Peyer's patch (tissue), 4 donors: ENCODE results near the gene KIAA0319L.

Source experiments
- POLR2A ChIP-seq, 2 donors: fragments of 450-650 bp; IDR thresholded peaks; one replicate each; pipeline ENCODE4 v1.5.1; 2017; ENCODE audit warnings: antibody characterized with exemption in 2 of 2, mild to moderate bottlenecking in 2 of 2, moderate library complexity in 2 of 2
- TF ChIP-seq, protein P1 (sequence below), 6 experiments: fragments of 450-650 bp in 4 of 6; fragments of 200-600 bp in 2 of 6; sonication (generic) in 1 of 6; IDR thresholded peaks; one replicate each; pipeline ENCODE4 v1.5.1; 2017 to 2019; ENCODE audit warnings: antibody characterized with exemption in 6 of 6, mild to moderate bottlenecking in 3 of 6, moderate library complexity in 1 of 6

DNA sequence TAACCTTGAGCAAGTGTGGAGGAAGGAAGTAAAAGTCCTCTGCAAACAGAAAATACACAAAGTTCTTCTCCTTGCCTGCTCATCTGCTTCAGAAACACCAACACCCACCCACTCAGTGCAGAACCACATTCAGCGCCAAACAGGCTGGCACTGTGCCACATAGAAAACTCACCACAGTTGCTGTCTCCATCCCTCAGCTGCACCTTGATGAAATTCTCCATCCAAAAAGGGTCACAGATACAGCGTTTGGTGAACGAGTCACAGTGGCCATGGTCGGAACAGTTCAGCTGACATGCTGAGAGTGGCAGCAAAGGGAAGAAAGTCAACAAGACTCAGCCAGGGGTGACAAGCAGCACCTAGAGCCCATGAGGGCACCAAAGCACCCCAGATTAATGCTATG lies 114.5 kb downstream of the KIAA0319L start:
- TF ChIP-seq, protein P1, sequence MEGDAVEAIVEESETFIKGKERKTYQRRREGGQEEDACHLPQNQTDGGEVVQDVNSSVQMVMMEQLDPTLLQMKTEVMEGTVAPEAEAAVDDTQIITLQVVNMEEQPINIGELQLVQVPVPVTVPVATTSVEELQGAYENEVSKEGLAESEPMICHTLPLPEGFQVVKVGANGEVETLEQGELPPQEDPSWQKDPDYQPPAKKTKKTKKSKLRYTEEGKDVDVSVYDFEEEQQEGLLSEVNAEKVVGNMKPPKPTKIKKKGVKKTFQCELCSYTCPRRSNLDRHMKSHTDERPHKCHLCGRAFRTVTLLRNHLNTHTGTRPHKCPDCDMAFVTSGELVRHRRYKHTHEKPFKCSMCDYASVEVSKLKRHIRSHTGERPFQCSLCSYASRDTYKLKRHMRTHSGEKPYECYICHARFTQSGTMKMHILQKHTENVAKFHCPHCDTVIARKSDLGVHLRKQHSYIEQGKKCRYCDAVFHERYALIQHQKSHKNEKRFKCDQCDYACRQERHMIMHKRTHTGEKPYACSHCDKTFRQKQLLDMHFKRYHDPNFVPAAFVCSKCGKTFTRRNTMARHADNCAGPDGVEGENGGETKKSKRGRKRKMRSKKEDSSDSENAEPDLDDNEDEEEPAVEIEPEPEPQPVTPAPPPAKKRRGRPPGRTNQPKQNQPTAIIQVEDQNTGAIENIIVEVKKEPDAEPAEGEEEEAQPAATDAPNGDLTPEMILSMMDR (IDR thresholded peaks at IDR 0.05): no peak
- no peak for TF ChIP-seq POLR2A (IDR thresholded peaks at IDR 0.05)
